ENCODE measurements around the gene ALDH1A1.

ALDH1A1 gene

GRCh38 chr9:72984226-72984947, 31.5 kb upstream of the ALDH1A1 start:
- POLR2A ChIA-PET, result no interaction called here
- TF ChIP-seq CTCF (IDR thresholded peaks at IDR 0.05; ENCODE audit: control extremely low read depth, extremely low read depth, low read depth, missing control alignments), result no peak
- DNase-seq (ENCODE audit: extremely low spot score), result no peak
- CTCF ChIA-PET, result interaction anchor here (1.3 kb wide), 1 partner anchor 9 kb away, joined by 3 read pairs; no protein-coding TSS in a partner anchor

- DNase-seq (ENCODE audit: extremely low spot score), result no peak
- CTCF ChIA-PET, result interaction anchor here (1.3 kb wide), 1 partner anchor 9 kb away, joined by 3 read pairs; no protein-coding TSS in a partner anchor
- no peak for TF ChIP-seq CTCF (IDR thresholded peaks at IDR 0.05; ENCODE audit: control extremely low read depth, extremely low read depth, low read depth, missing control alignments)
- POLR2A ChIA-PET, result no interaction called here
Observed at GRCh38 chr9:72983512-72984225, 30.8 kb upstream of the ALDH1A1 start.

GRCh38 chr9:72983056-72983455, 30.2 kb upstream of the ALDH1A1 start:
- DNase-seq (ENCODE audit: extremely low spot score), result no peak
- ChIA-PET CTCF (interaction anchor here (1.3 kb wide), 1 partner anchor 8 kb away, joined by 3 read pairs; no protein-coding TSS in a partner anchor), POLR2A (no interaction called here)
- no peak for TF ChIP-seq CTCF (IDR thresholded peaks at IDR 0.05; ENCODE audit: control extremely low read depth, extremely low read depth, low read depth, missing control alignments)

GRCh38 chr9:72982146-72982799, 29.4 kb upstream of the ALDH1A1 start:
- no peak for TF ChIP-seq CTCF (IDR thresholded peaks at IDR 0.05; ENCODE audit: control extremely low read depth, extremely low read depth, low read depth, missing control alignments)
- ChIA-PET POLR2A (no interaction called here), CTCF (no interaction called here)
- DNase-seq (ENCODE audit: extremely low spot score), result no peak

GRCh38 chr9:72981433-72981832, 28.6 kb upstream of the ALDH1A1 start:
- ChIA-PET POLR2A (no interaction called here), CTCF (no interaction called here)
- no peak for TF ChIP-seq CTCF (IDR thresholded peaks at IDR 0.05; ENCODE audit: control extremely low read depth, extremely low read depth, low read depth, missing control alignments)
- DNase-seq (ENCODE audit: extremely low spot score), result no peak

- no peak for DNase-seq (ENCODE audit: extremely low spot score)
- CTCF ChIA-PET, result no interaction called here
- no peak for TF ChIP-seq CTCF (IDR thresholded peaks at IDR 0.05; ENCODE audit: control extremely low read depth, extremely low read depth, low read depth, missing control alignments)
- POLR2A ChIA-PET, result no interaction called here
Observed at GRCh38 chr9:72980600-72981265, 27.9 kb upstream of the ALDH1A1 start.

Data from GM10248 (cell line).